GM23338 (cell line): ENCODE data around the gene MITF. TPM values are rescaled to one million over a fixed set of nuclear protein-coding genes. Genes with fewer than 3 reads are reported as not detected.

Experiments
- ATAC-seq: fragments of 200-7000 bp; cut with Tn5 transposase; 3 replicates; pipeline ENCODE4 v1.9.1; 2020
- DNase-seq: peaks from one replicate; pipeline ENCODE4 v3.0.0-alpha.2; 2015; ENCODE audit warnings: low spot score
- H2AFZ ChIP-seq: fragments of 200-600 bp; sonication (generic); 2 replicates; pipeline ENCODE4 v1.8.0; 2016; ENCODE audit warnings: antibody characterized with exemption, mild to moderate bottlenecking, moderate library complexity
- H3F3A ChIP-seq: fragments of 200-600 bp; sonication (generic); replicated peaks from 2 replicates; pipeline ENCODE4 v1.8.0; 2017; ENCODE audit warnings: antibody characterized with exemption, mixed run types, low read depth
- H3K27ac ChIP-seq: fragments of 200-600 bp; sonication (generic); 2 replicates; pipeline ENCODE4 v1.6.1; 2016; ENCODE audit warnings: low read depth
- H3K27me3 ChIP-seq: fragments of 200-600 bp; sonication (generic); 2 replicates; pipeline ENCODE4 v1.8.0; 2016; ENCODE audit warnings: mild to moderate bottlenecking, mixed run types, moderate library complexity; ENCODE audit not compliant: insufficient read depth
- H3K36me3 ChIP-seq: fragments of 200-600 bp; sonication (generic); 2 replicates; pipeline ENCODE4 v1.8.0; 2016; ENCODE audit warnings: mild to moderate bottlenecking; ENCODE audit not compliant: insufficient read depth
- H3K4me1 ChIP-seq: fragments of 200-600 bp; sonication (generic); 2 replicates; pipeline ENCODE4 v1.8.0; 2016; ENCODE audit warnings: mild to moderate bottlenecking, moderate library complexity; ENCODE audit not compliant: insufficient read depth
- H3K4me2 ChIP-seq: fragments of 200-600 bp; sonication (generic); 2 replicates; pipeline ENCODE4 v1.7.1; 2017; ENCODE audit warnings: mixed run types
- H3K4me3 ChIP-seq: fragments of 200-600 bp; sonication (generic); 2 replicates; pipeline ENCODE4 v1.6.1; 2016; ENCODE audit warnings: mixed run types
- H3K79me2 ChIP-seq: fragments of 200-600 bp; sonication (generic); replicated peaks from 2 replicates; pipeline ENCODE4 v1.8.0; 2017; ENCODE audit warnings: mild to moderate bottlenecking; ENCODE audit not compliant: insufficient read depth
- H3K9me2 ChIP-seq: fragments of 200-600 bp; sonication (generic); 2 replicates; pipeline ENCODE4 v1.8.0; 2017; ENCODE audit not compliant: insufficient read depth
- H4K20me1 ChIP-seq: fragments of 200-600 bp; sonication (generic); replicated peaks from 2 replicates; pipeline ENCODE4 v1.8.0; 2017; ENCODE audit warnings: mild to moderate bottlenecking; ENCODE audit not compliant: insufficient read depth
- H3K27ac Mint-ChIP-seq: 2 replicates; pipeline ENCODE4 v1.8.0; 2020; ENCODE audit warnings: inconsistent platforms, mild to moderate bottlenecking, moderate library complexity, mixed read lengths
- H3K27me3 Mint-ChIP-seq: 3 replicates; pipeline ENCODE4 v1.8.0; 2022; ENCODE audit warnings: low read depth, mild to moderate bottlenecking, moderate library complexity, mixed read lengths, inconsistent platforms; ENCODE audit not compliant: insufficient read depth, poor library complexity
- H3K36me3 Mint-ChIP-seq: 3 replicates; pipeline ENCODE4 v1.8.0; 2021; ENCODE audit warnings: low read depth, mild to moderate bottlenecking, inconsistent platforms, moderate library complexity, mixed read lengths
- H3K4me1 Mint-ChIP-seq: 3 replicates; pipeline ENCODE4 v1.8.0; 2020; ENCODE audit warnings: mild to moderate bottlenecking, inconsistent platforms, mixed read lengths
- H3K4me3 Mint-ChIP-seq: 3 replicates; pipeline ENCODE4 v1.8.0; 2021; ENCODE audit warnings: moderate library complexity, mild to moderate bottlenecking, inconsistent platforms, mixed read lengths
- H3K9me3 Mint-ChIP-seq: 3 replicates; pipeline ENCODE4 v1.8.0; 2020; ENCODE audit warnings: moderate library complexity, mild to moderate bottlenecking, inconsistent platforms, mixed read lengths
- CREB1 ChIP-seq: fragments of 250-450 bp; sonication (Bioruptor Pico); IDR thresholded peaks from 2 replicates; pipeline ENCODE4 v1.5.0; 2020; ENCODE audit warnings: low read depth, mild to moderate bottlenecking, moderate library complexity
- EZH2 ChIP-seq: fragments of 200-600 bp; sonication (generic); IDR thresholded peaks from one replicate; pipeline ENCODE4 v1.8.0; 2017; ENCODE audit warnings: antibody characterized with exemption, mild to moderate bottlenecking, low read depth; ENCODE audit not compliant: unreplicated experiment
- EZH2phosphoT487 ChIP-seq: fragments of 200-600 bp; sonication (generic); IDR thresholded peaks from one replicate; pipeline ENCODE4 v1.8.1; 2018; ENCODE audit warnings: antibody characterized with exemption; ENCODE audit not compliant: unreplicated experiment
- JUNB ChIP-seq: IDR thresholded peaks from one replicate; pipeline ENCODE4 v1.6.1; 2016; ENCODE audit warnings: antibody characterized with exemption; ENCODE audit not compliant: unreplicated experiment
- NANOG ChIP-seq: IDR thresholded peaks from 2 replicates; pipeline ENCODE4 v1.6.1; 2016; ENCODE audit warnings: antibody characterized with exemption, borderline replicate concordance
- POLR2AphosphoS5 ChIP-seq: IDR thresholded peaks from 2 replicates; pipeline ENCODE4 v1.6.1; 2016; ENCODE audit warnings: antibody characterized with exemption, low read depth
- STAT1 ChIP-seq: IDR thresholded peaks from one replicate; pipeline ENCODE4 v1.6.1; 2016; ENCODE audit warnings: antibody characterized with exemption; ENCODE audit not compliant: unreplicated experiment
- ZNF114 ChIP-seq: fragments of 250-450 bp; sonication (Bioruptor Pico); IDR thresholded peaks from 2 replicates; pipeline ENCODE4 v1.5.0; 2020; ENCODE audit warnings: mild to moderate bottlenecking, moderate library complexity
- ZNF331 ChIP-seq: fragments of 250-450 bp; sonication (Bioruptor Pico); IDR thresholded peaks from 2 replicates; pipeline ENCODE4 v1.5.0; 2020; ENCODE audit warnings: low read depth, mild to moderate bottlenecking, moderate library complexity
- polyA plus RNA-seq: library from polyadenylated mRNA; unstranded; fragments of >200 nt; fragmentation: Nextera tagmentation; extraction: Ambion mirVana; gene quantifications from 2 replicates; pipeline ENCODE4 v1.2.1, GENCODE V29; 2016
- total RNA-seq: library from RNA; depleted of rRNA; stranded (reverse); fragments of >200 nt; shearing (Covaris generic); gene quantifications from 2 replicates; pipeline ENCODE4 v1.2.3, GENCODE V29; 2014
- TF ChIP-seq, protein P1 (sequence below): fragments of 250-450 bp; sonication (Bioruptor Pico); IDR thresholded peaks from 2 replicates; pipeline ENCODE4 v1.5.0; 2020; ENCODE audit warnings: mild to moderate bottlenecking, moderate library complexity
- TF ChIP-seq, protein P2 (sequence below): IDR thresholded peaks from one replicate; pipeline ENCODE4 v1.6.1; 2018; ENCODE audit warnings: antibody characterized with exemption; ENCODE audit not compliant: unreplicated experiment
- TF ChIP-seq, protein P3 (sequence below): IDR thresholded peaks from 2 replicates; pipeline ENCODE4 v1.6.1; 2016; ENCODE audit warnings: antibody characterized with exemption
- TF ChIP-seq, protein P4 (sequence below), 2 experiments: fragments of 200-600 bp in 1 of 2; sonication (generic) in 1 of 2; conservative IDR thresholded peaks; 2 replicates each; pipeline versions ENCODE4 v1.5.1 to v1.6.1; 2016 to 2017; ENCODE audit warnings: antibody characterized with exemption in 2 of 2, low read depth in 2 of 2, mild to moderate bottlenecking in 2 of 2, moderate library complexity in 1 of 2

MITF gene
- total and polyA plus RNA-seq, 2 experiments from 2014 or later: 1.9 to 2.4 TPM

DNA sequence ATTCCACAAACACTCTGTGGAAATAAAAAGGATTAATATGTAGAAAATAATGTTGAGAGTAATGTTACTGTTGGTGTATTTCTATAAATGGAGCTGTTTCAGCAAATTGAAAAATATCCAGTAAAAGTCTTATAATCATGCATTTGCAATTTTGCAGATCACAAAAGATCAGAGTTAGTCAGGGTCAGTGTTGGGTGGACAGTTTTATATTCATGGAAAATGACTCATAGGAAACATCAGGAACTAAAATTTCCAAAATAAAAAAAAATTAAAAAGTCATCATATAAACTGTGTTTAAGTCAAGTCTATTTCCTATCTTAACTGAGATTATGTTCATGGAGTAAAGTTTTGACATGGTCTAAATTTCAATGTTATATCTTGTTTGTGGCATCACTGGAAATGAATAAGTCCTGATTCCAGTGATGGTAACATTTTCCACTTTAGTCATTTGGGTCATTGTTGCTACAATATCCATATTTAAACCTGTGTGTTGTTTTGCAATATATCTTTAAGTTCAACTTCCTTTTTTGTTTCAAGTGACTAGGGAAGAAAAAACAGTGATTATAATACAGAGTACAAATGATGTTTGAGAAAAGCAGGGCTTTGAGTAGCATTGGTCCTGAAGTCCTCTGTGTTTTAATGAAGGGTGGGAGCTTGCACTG is 37.8 kb downstream of the MITF start:
- H3K4me3 ChIP-seq: no peak overlapping the region
- no peak overlapping the region for H2AFZ ChIP-seq
- no peak for DNase-seq
- Mint-ChIP-seq H3K27me3 (no peaks in the 10 kb centered on the region), H3K4me3 (no peak overlapping the region), H3K4me1 (no peaks in the 10 kb centered on the region), H3K27ac (no peak overlapping the region), H3K36me3 (no peaks in the 10 kb centered on the region), H3K9me3 (no peaks in the 10 kb centered on the region)
- H3K79me2 ChIP-seq: no peaks in the 10 kb centered on the region
- no peak for ATAC-seq
- no peaks in the 10 kb centered on the region for H4K20me1 ChIP-seq
- no peaks in the 10 kb centered on the region for H3K4me1 ChIP-seq
- H3K27me3 ChIP-seq: no peaks in the 10 kb centered on the region
- H3K9me2 ChIP-seq: no peaks in the 10 kb centered on the region
- TF ChIP-seq EZH2 (no peak), NANOG (no peak), JUNB (no peak), CREB1 (CRISPR knock-in tag) (no peak), EZH2phosphoT487 (no peak), ZNF331 (CRISPR knock-in tag) (no peak), STAT1 (no peak), POLR2AphosphoS5 (no peak), ZNF114 (no peak)
- TF ChIP-seq, protein P1, sequence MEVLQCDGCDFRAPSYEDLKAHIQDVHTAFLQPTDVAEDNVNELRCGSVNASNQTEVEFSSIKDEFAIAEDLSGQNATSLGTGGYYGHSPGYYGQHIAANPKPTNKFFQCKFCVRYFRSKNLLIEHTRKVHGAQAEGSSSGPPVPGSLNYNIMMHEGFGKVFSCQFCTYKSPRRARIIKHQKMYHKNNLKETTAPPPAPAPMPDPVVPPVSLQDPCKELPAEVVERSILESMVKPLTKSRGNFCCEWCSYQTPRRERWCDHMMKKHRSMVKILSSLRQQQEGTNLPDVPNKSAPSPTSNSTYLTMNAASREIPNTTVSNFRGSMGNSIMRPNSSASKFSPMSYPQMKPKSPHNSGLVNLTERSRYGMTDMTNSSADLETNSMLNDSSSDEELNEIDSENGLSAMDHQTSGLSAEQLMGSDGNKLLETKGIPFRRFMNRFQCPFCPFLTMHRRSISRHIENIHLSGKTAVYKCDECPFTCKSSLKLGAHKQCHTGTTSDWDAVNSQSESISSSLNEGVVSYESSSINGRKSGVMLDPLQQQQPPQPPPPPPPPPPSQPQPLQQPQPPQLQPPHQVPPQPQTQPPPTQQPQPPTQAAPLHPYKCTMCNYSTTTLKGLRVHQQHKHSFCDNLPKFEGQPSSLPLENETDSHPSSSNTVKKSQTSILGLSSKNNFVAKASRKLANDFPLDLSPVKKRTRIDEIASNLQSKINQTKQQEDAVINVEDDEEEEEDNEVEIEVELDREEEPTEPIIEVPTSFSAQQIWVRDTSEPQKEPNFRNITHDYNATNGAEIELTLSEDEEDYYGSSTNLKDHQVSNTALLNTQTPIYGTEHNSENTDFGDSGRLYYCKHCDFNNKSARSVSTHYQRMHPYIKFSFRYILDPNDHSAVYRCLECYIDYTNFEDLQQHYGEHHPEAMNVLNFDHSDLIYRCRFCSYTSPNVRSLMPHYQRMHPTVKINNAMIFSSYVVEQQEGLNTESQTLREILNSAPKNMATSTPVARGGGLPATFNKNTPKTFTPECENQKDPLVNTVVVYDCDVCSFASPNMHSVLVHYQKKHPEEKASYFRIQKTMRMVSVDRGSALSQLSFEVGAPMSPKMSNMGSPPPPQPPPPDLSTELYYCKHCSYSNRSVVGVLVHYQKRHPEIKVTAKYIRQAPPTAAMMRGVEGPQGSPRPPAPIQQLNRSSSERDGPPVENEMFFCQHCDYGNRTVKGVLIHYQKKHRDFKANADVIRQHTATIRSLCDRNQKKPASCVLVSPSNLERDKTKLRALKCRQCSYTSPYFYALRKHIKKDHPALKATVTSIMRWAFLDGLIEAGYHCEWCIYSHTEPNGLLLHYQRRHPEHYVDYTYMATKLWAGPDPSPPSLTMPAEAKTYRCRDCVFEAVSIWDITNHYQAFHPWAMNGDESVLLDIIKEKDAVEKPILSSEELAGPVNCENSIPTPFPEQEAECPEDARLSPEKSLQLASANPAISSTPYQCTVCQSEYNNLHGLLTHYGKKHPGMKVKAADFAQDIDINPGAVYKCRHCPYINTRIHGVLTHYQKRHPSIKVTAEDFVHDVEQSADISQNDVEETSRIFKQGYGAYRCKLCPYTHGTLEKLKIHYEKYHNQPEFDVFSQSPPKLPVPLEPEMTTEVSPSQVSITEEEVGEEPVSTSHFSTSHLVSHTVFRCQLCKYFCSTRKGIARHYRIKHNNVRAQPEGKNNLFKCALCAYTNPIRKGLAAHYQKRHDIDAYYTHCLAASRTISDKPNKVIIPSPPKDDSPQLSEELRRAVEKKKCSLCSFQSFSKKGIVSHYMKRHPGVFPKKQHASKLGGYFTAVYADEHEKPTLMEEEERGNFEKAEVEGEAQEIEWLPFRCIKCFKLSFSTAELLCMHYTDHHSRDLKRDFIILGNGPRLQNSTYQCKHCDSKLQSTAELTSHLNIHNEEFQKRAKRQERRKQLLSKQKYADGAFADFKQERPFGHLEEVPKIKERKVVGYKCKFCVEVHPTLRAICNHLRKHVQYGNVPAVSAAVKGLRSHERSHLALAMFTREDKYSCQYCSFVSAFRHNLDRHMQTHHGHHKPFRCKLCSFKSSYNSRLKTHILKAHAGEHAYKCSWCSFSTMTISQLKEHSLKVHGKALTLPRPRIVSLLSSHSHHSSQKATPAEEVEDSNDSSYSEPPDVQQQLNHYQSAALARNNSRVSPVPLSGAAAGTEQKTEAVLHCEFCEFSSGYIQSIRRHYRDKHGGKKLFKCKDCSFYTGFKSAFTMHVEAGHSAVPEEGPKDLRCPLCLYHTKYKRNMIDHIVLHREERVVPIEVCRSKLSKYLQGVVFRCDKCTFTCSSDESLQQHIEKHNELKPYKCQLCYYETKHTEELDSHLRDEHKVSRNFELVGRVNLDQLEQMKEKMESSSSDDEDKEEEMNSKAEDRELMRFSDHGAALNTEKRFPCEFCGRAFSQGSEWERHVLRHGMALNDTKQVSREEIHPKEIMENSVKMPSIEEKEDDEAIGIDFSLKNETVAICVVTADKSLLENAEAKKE (CRISPR knock-in tag): no peak
- TF ChIP-seq, protein P2, sequence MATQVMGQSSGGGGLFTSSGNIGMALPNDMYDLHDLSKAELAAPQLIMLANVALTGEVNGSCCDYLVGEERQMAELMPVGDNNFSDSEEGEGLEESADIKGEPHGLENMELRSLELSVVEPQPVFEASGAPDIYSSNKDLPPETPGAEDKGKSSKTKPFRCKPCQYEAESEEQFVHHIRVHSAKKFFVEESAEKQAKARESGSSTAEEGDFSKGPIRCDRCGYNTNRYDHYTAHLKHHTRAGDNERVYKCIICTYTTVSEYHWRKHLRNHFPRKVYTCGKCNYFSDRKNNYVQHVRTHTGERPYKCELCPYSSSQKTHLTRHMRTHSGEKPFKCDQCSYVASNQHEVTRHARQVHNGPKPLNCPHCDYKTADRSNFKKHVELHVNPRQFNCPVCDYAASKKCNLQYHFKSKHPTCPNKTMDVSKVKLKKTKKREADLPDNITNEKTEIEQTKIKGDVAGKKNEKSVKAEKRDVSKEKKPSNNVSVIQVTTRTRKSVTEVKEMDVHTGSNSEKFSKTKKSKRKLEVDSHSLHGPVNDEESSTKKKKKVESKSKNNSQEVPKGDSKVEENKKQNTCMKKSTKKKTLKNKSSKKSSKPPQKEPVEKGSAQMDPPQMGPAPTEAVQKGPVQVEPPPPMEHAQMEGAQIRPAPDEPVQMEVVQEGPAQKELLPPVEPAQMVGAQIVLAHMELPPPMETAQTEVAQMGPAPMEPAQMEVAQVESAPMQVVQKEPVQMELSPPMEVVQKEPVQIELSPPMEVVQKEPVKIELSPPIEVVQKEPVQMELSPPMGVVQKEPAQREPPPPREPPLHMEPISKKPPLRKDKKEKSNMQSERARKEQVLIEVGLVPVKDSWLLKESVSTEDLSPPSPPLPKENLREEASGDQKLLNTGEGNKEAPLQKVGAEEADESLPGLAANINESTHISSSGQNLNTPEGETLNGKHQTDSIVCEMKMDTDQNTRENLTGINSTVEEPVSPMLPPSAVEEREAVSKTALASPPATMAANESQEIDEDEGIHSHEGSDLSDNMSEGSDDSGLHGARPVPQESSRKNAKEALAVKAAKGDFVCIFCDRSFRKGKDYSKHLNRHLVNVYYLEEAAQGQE: no peak
- TF ChIP-seq, protein P3, sequence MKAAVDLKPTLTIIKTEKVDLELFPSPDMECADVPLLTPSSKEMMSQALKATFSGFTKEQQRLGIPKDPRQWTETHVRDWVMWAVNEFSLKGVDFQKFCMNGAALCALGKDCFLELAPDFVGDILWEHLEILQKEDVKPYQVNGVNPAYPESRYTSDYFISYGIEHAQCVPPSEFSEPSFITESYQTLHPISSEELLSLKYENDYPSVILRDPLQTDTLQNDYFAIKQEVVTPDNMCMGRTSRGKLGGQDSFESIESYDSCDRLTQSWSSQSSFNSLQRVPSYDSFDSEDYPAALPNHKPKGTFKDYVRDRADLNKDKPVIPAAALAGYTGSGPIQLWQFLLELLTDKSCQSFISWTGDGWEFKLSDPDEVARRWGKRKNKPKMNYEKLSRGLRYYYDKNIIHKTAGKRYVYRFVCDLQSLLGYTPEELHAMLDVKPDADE: no peak
- TF ChIP-seq, protein P4, sequence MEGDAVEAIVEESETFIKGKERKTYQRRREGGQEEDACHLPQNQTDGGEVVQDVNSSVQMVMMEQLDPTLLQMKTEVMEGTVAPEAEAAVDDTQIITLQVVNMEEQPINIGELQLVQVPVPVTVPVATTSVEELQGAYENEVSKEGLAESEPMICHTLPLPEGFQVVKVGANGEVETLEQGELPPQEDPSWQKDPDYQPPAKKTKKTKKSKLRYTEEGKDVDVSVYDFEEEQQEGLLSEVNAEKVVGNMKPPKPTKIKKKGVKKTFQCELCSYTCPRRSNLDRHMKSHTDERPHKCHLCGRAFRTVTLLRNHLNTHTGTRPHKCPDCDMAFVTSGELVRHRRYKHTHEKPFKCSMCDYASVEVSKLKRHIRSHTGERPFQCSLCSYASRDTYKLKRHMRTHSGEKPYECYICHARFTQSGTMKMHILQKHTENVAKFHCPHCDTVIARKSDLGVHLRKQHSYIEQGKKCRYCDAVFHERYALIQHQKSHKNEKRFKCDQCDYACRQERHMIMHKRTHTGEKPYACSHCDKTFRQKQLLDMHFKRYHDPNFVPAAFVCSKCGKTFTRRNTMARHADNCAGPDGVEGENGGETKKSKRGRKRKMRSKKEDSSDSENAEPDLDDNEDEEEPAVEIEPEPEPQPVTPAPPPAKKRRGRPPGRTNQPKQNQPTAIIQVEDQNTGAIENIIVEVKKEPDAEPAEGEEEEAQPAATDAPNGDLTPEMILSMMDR (conservative IDR thresholded peaks at IDR 0.05; ENCODE audit: low read depth in 2 of 2): no peak
- H3K27ac ChIP-seq: no peak overlapping the region
- H3K4me2 ChIP-seq: no peak overlapping the region
- no peaks in the 10 kb centered on the region for H3F3A ChIP-seq
- H3K36me3 ChIP-seq: no peaks in the 10 kb centered on the region
